GM18499 (cell line): ENCODE measurements around the gene KRTAP22-1.

Experiments used
- ATAC-seq: cut with Tn5 transposase; IDR thresholded peaks from one replicate; pipeline ENCODE4 v1.9.1; 2021; ENCODE audit warnings: moderate number of reproducible peaks; ENCODE audit not compliant: insufficient read depth, unreplicated experiment

KRTAP22-1 gene

GRCh38 chr21:30600787-30601186 is at the start of gene KRTAP22-1:
KRTAP22-1 (plus strand) TSS chr21:30601087.
- ATAC-seq = no peak

- ATAC-seq = no peak
Measured at GRCh38 chr21:30552782-30553181, 48.1 kb upstream of the KRTAP22-1 start.

GRCh38 chr21:30555095-30555494 is 45.8 kb upstream of the KRTAP22-1 start:
- ATAC-seq = no peak

- ATAC-seq = no peak
Measured at GRCh38 chr21:30561264-30561895, 39.5 kb upstream of the KRTAP22-1 start, which contains the start of gene KRTAP19-7. KRTAP19-7 (minus strand) TSS chr21:30561314; CDS start chr21:30561289, 25 bp downstream.

- no peak for ATAC-seq
Measured at GRCh38 chr21:30561957-30562356, 38.9 kb upstream of the KRTAP22-1 start.

- ATAC-seq = no peak
Measured at GRCh38 chr21:30563072-30563471, 37.8 kb upstream of the KRTAP22-1 start.

GRCh38 chr21:30563630-30564029 is 37.3 kb upstream of the KRTAP22-1 start:
- no peak for ATAC-seq

GRCh38 chr21:30567617-30568016 is 33.3 kb upstream of the KRTAP22-1 start:
- no peak for ATAC-seq

- ATAC-seq = no peak
Measured at GRCh38 chr21:30577766-30578165, 23.1 kb upstream of the KRTAP22-1 start.

- ATAC-seq = no peak
Measured at GRCh38 chr21:30579346-30579745, 21.5 kb upstream of the KRTAP22-1 start.

- ATAC-seq = no peak
Measured at GRCh38 chr21:30580132-30580531, 20.8 kb upstream of the KRTAP22-1 start.

GRCh38 chr21:30582870-30583269 is 18.0 kb upstream of the KRTAP22-1 start:
- no peak for ATAC-seq

GRCh38 chr21:30590297-30590696 is 10.6 kb upstream of the KRTAP22-1 start, which contains the start of gene KRTAP22-2:
KRTAP22-2 (minus strand) TSS chr21:30590397.
- no peak for ATAC-seq

- ATAC-seq = no peak
Measured at GRCh38 chr21:30592140-30592539, 8.7 kb upstream of the KRTAP22-1 start, which contains the start of gene KRTAP6-3. KRTAP6-3 (plus strand) TSS chr21:30592440; CDS start chr21:30592446, 6 bp downstream.

GRCh38 chr21:30598802-30599201 is 2.1 kb upstream of the KRTAP22-1 start, which contains the start of gene KRTAP6-2:
KRTAP6-2 (minus strand) TSS chr21:30598902; CDS start chr21:30598874, 28 bp downstream.
- ATAC-seq = no peak

GRCh38 chr21:30605968-30606367 is 5.1 kb downstream of the KRTAP22-1 start:
- ATAC-seq = no peak

GRCh38 chr21:30612132-30612531 is 11.2 kb downstream of the KRTAP22-1 start:
- ATAC-seq = no peak

GRCh38 chr21:30613836-30614235 is 12.9 kb downstream of the KRTAP22-1 start, which contains the start of gene KRTAP6-1:
KRTAP6-1 (minus strand) TSS chr21:30613930; CDS start chr21:30613904, 26 bp downstream.
- no peak for ATAC-seq

- no peak for ATAC-seq
Measured at GRCh38 chr21:30615199-30615598, 14.3 kb downstream of the KRTAP22-1 start.

- ATAC-seq = no peak
Measured at GRCh38 chr21:30616125-30616524, 15.2 kb downstream of the KRTAP22-1 start, which contains the start of gene KRTAP20-1. KRTAP20-1 (plus strand) TSS chr21:30616425; CDS start chr21:30616455, 30 bp downstream.

- no peak for ATAC-seq
Measured at GRCh38 chr21:30620080-30620479, 19.2 kb downstream of the KRTAP22-1 start.

- ATAC-seq = no peak
Measured at GRCh38 chr21:30620522-30620921, 19.6 kb downstream of the KRTAP22-1 start, which contains the start of gene KRTAP20-4. KRTAP20-4 (plus strand) TSS chr21:30620627.
